GM18867 (cell line): ENCODE measurements around the gene BATF2.

Experiments
- ATAC-seq: cut with Tn5 transposase; IDR thresholded peaks from one replicate; pipeline ENCODE4 v1.9.1; 2021; ENCODE audit warnings: mild to moderate bottlenecking, moderate library complexity; ENCODE audit not compliant: unreplicated experiment

The BATF2 gene

DNA sequence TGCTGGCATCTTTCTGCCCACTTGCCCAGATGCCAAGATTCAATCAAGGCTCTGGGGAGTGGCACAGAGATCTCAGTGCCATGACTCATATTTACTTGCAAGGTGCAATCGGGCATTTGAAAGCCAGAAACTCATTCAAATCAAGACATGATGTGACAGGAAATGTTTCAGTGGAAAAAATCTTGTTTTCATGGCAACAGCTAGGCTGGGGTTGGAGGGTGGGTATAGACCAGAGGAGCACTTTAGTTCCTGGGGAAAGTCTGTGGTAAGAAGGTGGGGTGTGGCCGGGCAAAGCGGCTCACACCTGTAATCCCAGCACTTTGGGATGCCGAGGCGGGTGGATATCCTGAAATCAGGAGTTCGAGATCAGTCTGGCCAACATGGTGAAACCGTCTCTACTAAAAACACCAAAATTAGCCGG lies 26.0 kb downstream of the BATF2 start:
- no peak for ATAC-seq

DNA sequence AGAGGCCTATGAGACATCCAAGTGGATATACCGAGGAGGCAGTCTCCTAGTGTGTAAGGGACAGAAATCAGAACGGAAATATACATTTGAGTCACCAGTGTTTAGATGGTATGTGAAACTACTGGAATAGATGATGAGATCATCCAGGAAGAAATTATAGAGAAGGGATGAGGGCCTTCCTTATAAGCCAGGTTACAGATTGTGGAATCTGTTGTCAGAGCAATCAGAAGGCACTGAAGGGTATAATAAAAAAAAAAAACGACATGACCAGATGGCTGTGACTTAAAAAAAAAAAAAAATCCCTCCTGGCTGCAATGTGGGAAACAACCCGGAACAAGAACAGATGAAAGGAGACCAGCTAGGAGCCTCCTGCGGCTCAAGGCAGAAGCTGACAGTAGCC lies 27.6 kb downstream of the BATF2 start:
- ATAC-seq = no peak

DNA sequence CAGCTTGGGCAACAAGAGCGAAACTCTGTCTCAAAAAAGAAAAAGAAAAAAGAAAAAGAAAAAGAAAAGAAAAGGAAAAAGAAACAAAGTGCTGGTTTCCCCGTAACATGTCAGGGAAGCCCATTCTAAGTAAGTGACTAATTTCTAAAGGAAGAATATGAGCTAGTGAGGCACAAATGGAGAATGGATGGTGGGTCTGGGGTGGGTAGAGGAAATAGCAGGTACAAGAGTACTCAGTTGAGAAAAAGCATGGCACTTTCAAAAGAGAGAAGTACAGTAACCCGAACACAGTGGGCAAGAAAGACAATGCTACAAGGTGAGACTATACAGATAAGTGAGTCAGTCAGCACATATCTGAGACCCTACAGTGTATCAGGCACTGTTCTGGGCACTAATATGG lies 29.4 kb downstream of the BATF2 start:
- ATAC-seq = no peak

- no peak for ATAC-seq
Measured at GRCh38 chr11:64963072-64963631, 33.6 kb downstream of the BATF2 start.

GRCh38 chr11:64960719-64961118 lies 36.1 kb downstream of the BATF2 start:
- ATAC-seq = no peak

DNA sequence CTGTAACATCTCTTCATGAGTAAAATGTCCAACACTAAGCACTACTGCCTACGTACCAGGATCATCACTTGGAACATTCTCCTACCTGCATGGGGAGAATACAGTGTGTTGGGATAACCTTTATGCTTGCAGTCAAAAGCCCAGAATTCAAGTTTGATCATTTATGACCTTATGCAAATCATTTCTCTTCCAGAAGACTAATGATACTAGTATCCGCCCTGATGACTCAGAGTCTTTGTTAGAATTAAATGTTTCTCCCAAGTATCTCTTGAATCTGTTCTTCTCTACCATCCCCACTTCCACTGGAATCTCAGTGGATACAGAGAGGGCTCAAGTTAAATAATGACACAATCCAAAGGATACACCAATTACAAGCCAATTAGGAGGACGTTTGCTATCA lies 37.3 kb downstream of the BATF2 start:
- no peak for ATAC-seq

- no peak for ATAC-seq
Measured at GRCh38 chr11:64954201-64954600, 42.6 kb downstream of the BATF2 start.

- no peak for ATAC-seq
Measured at GRCh38 chr11:64951529-64951928, 45.2 kb downstream of the BATF2 start.

DNA sequence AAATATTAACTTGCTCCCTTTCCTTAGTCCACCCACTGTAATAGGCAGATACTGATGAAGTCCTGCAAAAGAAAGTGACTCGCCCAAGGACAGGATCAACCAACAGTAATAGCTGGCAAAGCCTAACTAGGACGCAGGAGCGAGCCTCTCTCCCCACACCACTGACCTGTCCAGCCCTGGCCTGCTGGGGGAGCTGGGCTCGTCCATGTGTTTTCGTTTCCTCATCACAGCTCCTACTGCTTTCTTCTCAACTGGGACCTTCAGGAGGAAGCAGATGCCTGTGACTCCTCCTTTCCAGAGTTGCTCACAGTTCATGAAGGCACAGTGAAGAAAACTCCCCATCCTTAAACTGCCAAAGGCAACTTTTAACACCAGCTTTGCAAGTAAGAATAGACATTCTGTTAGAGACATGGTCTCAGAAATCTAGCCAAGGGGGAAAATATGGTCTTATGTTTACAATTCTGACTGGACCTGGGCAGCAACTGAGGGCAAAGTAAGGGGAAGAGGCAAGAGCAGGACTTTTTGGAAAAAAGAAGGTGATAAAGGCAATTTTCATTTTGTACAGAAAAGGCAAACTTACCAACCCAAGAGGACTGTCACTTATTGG lies 49.5 kb downstream of the BATF2 start:
- no peak for ATAC-seq
